ENCODE measurements around the gene CHKA.

GRCh38 chr11:68090287-68090686 lies 30.9 kb downstream of the CHKA start:
- TF ChIP-seq, protein P1, sequence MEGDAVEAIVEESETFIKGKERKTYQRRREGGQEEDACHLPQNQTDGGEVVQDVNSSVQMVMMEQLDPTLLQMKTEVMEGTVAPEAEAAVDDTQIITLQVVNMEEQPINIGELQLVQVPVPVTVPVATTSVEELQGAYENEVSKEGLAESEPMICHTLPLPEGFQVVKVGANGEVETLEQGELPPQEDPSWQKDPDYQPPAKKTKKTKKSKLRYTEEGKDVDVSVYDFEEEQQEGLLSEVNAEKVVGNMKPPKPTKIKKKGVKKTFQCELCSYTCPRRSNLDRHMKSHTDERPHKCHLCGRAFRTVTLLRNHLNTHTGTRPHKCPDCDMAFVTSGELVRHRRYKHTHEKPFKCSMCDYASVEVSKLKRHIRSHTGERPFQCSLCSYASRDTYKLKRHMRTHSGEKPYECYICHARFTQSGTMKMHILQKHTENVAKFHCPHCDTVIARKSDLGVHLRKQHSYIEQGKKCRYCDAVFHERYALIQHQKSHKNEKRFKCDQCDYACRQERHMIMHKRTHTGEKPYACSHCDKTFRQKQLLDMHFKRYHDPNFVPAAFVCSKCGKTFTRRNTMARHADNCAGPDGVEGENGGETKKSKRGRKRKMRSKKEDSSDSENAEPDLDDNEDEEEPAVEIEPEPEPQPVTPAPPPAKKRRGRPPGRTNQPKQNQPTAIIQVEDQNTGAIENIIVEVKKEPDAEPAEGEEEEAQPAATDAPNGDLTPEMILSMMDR (IDR thresholded peaks at IDR 0.05; ENCODE audit: insufficient read depth, low read length) = no peak
- TF ChIP-seq POLR2AphosphoS5 (IDR thresholded peaks at IDR 0.05; ENCODE audit: low read depth) (no peak), GABPA (IDR thresholded peaks at IDR 0.05; ENCODE audit: low read depth) (no peak), SPI1 (IDR thresholded peaks at IDR 0.05; ENCODE audit: borderline replicate concordance, low read depth) (no peak)
- TF ChIP-seq, protein P2, sequence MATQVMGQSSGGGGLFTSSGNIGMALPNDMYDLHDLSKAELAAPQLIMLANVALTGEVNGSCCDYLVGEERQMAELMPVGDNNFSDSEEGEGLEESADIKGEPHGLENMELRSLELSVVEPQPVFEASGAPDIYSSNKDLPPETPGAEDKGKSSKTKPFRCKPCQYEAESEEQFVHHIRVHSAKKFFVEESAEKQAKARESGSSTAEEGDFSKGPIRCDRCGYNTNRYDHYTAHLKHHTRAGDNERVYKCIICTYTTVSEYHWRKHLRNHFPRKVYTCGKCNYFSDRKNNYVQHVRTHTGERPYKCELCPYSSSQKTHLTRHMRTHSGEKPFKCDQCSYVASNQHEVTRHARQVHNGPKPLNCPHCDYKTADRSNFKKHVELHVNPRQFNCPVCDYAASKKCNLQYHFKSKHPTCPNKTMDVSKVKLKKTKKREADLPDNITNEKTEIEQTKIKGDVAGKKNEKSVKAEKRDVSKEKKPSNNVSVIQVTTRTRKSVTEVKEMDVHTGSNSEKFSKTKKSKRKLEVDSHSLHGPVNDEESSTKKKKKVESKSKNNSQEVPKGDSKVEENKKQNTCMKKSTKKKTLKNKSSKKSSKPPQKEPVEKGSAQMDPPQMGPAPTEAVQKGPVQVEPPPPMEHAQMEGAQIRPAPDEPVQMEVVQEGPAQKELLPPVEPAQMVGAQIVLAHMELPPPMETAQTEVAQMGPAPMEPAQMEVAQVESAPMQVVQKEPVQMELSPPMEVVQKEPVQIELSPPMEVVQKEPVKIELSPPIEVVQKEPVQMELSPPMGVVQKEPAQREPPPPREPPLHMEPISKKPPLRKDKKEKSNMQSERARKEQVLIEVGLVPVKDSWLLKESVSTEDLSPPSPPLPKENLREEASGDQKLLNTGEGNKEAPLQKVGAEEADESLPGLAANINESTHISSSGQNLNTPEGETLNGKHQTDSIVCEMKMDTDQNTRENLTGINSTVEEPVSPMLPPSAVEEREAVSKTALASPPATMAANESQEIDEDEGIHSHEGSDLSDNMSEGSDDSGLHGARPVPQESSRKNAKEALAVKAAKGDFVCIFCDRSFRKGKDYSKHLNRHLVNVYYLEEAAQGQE (IDR thresholded peaks at IDR 0.05; ENCODE audit: insufficient replicate concordance, low read depth) = no peak

Measured in HL-60 (cell line).